NK-92 treated with Interleukin-12 subunit alpha and Interleukin-12 subunit beta, amount 100 ng/mL, for 24 hours (cell line): Measurements from ENCODE around the gene METTL16.
"Not testable (repeated sequence)": the region's sequence is repeated elsewhere in the genome, so short reads cannot be mapped to it uniquely, and the experiment has no call there.

ENCODE experiments used
- DNase-seq: peaks from one replicate; lab custom pipeline; 2025; lab: John Stamatoyannopoulos, UW

The METTL16 gene, protein sequence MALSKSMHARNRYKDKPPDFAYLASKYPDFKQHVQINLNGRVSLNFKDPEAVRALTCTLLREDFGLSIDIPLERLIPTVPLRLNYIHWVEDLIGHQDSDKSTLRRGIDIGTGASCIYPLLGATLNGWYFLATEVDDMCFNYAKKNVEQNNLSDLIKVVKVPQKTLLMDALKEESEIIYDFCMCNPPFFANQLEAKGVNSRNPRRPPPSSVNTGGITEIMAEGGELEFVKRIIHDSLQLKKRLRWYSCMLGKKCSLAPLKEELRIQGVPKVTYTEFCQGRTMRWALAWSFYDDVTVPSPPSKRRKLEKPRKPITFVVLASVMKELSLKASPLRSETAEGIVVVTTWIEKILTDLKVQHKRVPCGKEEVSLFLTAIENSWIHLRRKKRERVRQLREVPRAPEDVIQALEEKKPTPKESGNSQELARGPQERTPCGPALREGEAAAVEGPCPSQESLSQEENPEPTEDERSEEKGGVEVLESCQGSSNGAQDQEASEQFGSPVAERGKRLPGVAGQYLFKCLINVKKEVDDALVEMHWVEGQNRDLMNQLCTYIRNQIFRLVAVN

DNA sequence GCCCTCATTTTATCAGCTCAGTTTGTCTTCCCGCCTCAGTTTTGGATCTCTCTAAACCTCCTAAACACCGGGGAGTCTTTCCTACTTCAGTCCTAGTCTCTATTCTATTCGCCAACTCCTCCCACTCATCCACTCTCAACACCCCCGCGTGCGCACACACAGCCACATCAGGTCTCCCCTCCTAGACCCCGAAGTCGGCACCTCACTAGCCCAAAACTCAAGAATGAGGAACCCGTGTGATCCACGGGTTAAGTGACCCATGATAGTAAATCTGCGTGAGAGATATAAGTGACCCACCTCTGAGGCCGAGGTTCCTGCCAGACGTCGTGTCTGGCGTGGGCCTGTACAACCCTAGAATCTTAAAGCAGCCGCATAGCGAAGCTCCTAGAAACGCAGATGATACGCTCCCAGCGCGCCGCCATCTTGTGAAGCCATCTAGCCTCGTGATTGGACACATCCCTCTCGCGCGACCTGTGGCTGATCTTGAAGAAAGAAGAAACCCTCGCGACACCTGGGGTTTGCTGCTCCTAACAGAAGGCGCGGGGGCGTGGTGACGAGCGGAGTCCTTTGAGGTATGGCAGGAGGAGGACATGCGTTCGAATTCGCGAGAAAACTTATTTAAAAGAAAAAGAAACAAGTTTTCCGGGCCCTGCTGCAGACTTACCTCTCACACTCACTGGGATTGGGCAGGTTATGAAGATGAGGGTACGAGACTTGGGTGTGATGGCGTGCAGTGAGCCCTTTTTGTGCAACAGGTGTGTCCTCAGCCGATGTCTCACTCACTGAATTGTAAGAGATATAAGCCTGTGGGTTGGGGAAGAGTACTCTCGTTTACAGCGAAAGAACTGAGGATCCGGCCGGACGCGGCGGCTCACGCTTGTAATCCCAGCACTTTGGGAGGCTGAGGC, at the start of gene METTL16:
Gene METTL16, minus strand, starts transcription at position 427 of the 908 bp plus-strand sequence. CDS start 9,557 bp downstream, outside the sequence.
- peak; percentile 83 for DNase-seq

DNA sequence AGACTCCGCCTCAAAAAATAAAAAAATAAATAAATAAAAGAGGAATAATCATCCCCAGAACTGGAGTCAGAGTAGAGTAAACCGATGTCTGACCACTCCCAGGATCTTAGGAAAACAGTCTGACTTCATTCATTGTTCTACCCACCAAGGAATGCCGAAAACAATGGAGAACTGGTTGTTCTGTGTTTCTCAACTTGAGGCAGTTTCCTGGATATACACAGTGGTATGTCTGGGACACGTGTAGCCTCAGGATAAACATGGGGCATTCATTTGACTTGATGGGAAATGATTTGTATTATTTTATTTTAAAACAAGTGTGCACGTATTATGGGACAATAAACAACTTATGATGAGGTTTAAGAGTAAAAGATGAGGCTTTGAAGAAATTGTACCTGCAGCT, 49.0 kb upstream of the METTL16 start:
- no peak for DNase-seq

DNA sequence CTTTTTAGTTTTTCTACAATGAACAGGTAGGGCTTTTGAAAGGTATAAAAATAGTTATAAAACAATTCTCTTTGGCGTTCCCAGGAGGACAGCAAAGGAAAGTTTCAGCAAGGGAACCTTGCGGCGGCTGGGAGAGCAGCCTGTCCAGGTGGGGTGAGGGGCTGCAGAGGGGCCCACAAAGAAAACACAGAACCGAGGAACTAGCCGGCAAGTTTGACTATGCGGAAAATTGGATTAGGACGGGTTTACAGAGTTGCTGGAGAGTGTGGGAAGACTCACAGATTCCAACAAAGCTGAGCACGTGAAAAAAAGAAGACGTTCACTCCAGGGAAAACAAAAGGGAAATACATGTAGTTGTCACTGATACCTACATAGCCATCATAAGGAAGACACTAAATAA, 40.2 kb upstream of the METTL16 start:
- no peak for DNase-seq

DNA sequence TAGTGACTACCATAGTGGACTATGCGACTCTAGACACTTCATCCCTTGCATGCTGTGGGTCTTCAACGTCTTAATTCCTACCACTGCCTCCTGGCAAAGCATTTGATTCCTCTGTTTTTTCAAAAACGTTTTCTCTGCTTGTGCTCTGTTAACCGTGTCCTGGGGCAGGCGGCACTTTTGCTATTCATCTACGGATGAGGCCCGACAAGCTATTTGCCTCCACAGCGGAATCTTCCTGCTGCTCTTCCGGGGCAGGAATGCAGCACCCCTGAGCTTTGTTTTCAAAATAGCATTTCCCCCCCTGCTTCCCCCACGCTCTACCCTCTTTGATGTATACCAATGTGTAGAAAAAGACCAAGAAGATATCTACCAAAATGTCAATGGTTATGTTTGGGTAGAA, 39.8 kb upstream of the METTL16 start:
- DNase-seq: no peak

DNA sequence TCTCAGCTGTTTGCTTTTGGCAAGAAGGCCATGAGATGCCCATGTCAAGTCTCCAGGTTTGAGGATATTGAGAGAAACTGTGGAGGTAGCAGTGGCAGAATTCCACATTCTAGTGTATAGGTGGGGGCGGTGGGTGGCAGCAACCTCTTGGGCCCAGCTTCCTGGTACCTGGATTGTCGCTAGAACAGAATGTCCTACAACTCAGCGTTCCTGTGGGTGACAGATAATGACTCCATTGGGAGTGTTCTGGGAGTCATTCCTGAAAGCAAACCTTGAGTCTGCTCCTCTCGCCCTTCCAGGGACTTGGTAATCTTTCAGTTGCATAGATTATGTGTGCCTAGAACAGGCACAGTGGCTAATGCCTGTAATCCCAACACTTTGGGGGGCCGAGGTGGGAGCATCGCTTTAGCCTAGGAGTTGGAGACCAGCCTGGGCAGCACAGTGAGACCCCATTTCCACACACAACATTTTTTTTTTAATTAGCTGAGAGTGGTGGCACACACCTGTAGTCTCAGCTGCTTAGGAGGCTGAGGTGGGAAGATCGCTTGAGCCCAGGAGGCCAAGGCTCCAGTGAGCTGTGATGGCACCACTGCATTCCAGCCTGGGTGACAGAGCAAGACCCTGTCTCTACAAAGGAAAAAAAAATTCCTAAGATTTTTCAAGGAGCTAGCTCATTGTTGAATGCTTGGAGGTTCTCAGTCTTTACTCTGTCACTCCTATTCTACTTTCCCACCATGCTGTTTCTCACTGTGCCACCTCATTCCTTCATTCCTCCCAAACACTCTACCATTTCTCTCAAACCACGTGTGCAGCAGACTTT, 37.9 kb upstream of the METTL16 start:
- DNase-seq: no peak

DNA sequence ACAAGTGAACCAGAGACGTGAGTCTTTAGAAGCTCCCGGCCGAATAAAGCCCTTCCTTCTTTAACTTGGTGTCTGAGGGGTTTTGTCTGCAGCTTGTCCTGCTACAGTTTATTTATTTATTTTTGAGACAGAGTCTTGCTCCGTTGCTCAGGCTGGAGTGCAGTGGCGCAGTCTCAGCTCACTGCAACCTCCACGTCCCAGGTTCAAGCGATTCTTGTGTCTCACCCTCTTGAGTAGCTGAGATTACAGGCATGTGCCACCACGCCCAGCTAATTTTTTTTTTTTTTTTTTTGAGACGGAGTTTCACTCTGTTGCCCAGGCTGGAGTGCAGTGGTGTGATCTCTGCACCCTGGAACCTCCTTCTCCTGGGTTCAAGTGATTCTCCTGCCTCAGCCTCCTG, 36.3 kb upstream of the METTL16 start:
- DNase-seq: not testable (repeated sequence)

DNA sequence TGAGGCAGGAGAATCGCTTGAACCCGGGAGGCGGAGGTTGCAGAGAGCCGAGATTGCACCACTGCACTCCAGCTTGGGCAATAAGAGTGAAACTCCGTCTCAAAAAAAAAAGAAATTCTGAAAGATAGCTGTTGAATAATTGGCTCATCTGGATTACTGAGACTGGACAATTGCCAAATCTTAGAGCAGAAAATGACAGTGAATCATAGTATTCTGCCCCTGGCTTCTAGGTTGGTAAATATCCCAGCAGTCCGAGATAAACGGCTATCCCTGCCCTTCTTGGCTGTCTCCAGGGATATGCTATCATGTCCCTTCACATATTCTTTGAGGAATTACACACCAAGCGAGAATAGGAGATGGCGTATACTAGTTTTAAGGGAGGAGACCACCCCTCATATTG, 35.5 kb upstream of the METTL16 start:
- no peak for DNase-seq

DNA sequence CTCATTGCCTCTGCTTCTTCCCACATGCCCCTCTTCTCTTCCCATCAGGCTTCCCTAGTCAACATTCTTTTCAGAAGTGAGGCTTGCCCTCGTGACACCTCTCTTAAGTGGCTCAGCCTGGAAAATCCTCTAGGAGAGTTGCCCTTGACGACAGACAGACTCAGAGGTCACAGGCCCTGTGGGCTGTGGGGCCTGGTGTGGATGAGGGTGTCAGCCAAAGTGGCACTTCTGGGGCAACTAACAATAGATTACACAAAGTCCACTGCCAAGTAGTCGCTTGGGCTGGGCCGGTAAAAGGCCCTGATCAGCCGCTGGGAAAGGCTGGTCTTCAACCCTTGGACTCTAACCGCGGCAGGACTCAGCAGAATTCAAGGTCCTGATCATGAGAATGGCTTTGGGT, 33.7 kb upstream of the METTL16 start:
- DNase-seq: no peak

DNA sequence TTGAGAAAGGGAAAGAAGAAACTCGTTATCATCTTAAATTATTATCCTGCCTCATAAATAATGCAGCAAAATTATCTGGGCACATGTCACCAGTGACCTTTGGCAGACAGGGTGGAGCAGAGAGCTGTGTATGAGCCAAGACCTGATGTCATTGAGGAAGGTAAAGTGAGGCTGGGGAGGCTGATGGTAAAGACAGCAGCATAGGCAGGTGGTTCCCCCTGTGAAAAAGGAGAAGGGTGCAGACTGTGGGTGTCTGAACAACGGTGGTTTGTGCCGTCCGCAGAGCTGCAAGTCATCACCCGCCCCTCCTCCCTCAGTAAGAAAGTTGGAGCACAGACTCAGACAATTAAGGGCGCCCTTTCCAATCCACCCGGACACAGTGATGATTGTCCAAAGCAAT, 30.8 kb upstream of the METTL16 start:
- no peak for DNase-seq

DNA sequence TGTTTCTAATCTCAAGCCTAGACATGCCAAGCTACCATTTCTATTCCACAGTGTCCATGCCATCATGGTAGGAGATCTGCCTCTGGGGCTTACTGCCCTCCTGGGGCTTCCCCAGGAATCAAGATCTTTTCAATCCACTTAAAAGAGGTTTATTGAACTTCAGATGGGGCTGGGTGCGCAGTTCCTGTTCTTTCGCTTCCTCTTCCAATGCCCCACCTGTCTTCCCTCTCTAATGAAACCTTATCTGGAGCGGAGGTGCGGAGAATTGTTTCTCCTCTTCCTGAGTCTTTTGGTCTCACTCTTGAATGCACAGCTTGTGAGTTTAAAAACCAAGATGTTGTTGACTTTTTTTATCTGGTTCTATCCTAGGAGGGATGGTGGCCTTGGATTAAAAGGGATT, 30.4 kb upstream of the METTL16 start:
- no peak for DNase-seq

DNA sequence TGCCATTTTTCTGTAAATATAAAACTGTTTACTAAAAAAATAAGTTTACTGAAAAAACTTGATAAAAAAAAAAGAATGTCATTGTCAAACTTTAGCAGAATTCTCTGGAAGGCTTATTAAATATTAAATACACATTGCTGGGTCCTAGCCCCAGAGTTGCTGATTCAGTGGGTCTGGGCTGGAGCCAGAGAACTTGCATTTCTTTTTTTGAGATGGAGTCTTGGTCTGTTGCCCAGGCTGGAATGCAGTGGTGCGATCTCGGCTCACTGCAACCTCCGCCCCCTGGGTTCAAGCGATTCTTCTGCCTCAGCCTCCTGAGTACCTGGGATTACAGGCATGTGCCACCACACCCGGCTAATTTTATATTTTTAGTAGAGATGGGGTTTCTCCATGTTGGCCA, 25.9 kb upstream of the METTL16 start:
- DNase-seq: not testable (repeated sequence)

DNA sequence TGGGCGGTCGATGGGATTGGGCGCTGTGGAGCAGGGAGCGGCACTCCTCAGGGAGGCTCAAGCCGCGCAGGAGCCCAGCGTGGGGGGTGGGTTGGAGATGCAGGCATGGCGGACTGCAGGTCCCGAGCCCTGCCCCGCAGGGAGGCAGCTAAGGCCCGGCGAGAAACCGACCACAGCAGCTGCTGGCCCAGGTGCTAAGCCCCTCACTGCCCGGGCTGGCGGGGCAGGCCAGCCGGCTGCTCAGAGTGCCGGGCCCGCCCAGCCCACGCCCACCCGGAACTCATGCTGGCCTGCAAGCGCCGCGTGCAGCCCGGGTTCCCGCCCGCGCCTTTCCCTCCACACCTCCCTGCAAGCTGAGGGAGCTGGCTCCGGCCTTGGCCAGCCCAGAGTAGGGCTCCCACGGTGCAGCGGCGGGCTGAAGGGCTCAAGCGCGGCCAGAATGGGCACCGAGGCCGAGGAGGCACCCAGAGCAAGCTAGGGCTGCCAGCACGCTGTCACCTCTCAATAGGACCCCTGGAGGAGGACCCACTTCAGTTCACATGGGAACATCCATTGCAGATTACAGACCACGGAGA, 20.5 kb upstream of the METTL16 start:
- DNase-seq: no peak

DNA sequence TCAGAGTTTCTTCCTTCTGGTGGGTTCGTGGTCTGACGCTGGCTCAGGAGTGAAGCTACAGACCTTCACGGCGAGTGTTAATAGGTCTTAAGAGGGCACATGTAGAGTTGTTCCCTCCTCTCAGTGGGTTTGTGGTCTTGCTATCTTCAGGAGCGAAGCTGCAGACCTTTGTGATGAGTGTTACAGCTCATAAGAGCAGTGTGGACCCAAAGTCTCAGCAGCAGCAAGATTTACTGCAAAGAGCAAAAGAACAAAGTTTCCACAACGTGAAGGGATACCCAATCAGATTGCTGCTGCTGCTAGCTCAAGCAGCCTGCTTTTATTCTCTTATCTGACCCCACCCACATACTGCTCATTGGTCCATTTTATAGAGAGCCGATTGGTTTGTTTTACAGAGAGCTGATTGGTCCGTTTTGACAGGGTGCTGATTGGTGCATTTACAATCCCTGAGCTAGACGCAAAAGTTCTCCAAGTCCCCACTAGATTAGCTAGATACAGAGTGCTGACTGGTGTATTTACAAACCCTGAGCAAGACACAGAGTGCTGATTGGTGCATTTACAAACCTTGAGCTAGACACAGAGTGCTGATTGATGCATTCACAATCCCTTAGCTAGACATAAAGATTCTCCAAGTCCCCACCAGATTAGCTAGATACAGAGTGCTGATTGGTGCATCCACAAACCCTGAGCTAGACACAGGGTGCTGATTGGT, 19.7 kb upstream of the METTL16 start:
- not testable (repeated sequence) for DNase-seq

DNA sequence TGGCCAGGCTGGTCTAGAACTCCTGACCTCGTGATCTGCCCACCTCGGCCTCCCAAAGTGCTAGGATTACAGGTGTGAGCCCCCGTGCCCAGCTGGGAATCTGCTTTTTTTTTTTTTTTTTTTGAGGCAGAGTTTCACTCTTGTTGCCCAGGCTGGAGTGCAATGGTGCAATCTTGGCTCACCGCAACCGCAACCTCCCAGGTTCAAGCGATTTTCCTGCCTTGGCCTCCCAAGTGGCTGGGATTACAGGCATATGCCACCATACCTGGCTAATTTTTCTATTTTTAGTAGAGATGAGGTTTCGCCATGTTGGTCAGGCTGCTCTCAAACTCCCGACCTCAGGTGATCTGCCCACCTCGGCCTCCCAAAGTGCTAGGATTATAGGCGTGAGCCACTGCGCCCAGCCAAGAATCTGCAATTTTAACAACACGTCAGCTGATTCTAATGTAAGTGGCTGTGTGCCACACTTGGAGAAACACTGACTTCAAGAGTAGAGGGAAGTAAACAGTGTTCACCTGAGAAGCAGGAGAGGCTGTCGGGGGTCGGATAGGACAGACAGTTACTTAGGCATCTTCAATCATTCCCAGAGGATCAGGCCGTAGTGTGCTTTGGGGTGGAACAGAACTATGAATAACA, 10.2 kb upstream of the METTL16 start:
- DNase-seq: not testable (repeated sequence)

DNA sequence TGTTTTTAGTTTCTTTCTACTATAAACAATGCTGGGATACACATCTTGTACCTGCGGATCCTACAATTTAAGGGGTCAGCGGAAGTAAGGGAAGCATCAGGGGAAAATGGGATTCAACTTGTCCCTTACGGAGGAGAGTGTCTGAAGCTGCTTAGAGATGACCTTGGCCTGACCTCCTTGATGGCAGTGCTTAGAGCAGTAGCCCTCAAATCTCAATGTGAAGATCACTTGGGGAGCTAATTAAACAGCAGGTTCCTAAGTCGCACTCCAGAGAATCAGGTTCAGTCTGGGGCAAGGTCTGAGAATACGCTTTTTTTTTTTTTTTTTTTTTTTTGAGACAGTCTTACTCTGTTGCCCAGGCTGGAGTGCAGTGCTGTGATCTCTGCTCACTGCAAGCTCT, 9.6 kb upstream of the METTL16 start:
- no peak for DNase-seq

DNA sequence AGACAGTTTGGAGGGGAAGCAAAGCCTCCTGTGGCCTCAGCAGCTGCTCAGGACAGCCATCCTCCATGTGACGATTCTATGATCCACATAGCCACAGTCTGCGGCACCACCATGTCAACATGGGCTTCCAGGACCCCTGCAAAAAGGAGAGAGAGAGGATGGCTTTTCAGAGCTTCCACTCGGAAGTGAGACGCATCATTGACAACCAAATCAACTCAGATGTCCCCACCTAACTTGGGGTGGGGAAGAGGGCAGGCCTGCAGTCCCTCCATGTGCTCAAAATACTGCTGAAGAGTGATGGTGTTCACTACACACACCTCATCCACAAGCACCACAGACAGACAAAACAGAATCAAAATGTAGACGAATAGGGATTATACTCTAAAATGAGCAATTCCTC, 5.9 kb upstream of the METTL16 start:
- no peak for DNase-seq

DNA sequence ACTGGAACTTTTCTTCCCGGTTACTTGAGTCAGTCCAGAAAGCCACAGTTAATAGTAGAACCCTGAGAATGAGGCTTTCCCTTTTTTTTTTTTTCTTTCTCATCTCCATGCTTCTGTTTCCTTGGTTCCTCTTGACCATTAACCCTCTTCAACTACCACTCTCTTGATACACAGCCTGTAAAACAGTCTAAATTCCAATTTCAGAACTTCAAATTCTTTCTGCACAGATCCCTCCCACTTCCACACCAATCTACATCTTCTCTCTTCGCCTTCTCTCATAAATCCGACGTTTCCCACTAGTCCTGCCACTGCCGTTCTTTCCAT, 588 bp downstream of the METTL16 start:
- no peak for DNase-seq

DNA sequence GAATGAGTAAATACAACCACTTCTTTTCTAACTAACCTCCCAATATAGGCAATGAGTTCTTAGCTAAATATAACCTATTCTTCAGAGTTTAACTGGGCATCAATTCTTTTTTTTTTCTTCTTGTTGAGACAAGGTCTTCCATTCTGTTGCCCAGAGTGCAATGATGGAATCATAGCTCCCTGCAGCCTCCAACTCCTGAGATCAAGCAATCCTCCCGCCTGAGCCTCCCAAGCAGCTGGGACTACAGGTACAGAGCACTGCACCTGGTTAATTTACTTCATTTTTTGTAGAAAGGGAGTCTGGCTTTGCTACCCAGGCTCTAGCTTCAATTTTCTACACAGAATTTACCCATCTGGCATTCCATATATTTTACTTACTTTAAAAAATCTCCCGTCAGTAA, 1.1 kb downstream of the METTL16 start:
- no peak for DNase-seq

DNA sequence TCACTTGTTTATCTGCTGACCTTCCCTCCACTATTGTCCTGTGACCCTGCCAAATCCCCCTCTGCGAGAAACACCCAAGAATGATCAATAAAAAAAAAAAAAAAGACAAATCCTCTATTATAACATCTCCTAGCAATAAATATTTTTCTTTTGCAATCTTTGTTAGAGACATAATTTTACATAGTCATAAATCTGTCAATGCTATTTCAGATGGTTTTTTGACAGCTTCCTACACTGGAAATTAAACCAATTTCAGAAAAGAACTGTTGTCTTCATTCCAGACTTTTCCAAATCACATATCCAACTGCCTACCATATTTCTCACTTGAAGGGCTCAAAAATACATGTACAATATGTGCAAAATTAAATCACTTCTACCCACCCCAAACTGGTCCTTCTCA, 3.7 kb downstream of the METTL16 start:
- no peak for DNase-seq

DNA sequence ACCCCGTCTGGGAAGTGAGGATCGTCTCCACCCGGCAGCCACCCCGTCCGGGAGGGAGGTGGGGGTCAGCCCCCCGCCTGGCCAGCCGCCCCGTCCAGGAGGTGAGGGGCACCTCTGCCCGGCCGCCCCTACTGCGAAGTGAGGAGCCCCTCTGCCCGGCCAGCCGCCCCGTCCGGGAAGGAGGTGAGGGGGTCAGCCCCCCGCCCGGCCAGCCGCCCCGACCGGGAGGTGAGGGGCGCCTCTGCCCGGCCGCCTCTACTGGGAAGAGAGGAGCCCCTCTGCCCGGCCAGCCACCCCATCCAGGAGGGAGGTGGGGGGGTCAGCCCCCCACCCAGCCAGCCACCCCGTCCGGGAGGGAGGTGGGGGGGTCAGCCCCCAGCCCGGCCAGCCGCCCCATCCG, 4.7 kb downstream of the METTL16 start:
- not testable (repeated sequence) for DNase-seq

DNA sequence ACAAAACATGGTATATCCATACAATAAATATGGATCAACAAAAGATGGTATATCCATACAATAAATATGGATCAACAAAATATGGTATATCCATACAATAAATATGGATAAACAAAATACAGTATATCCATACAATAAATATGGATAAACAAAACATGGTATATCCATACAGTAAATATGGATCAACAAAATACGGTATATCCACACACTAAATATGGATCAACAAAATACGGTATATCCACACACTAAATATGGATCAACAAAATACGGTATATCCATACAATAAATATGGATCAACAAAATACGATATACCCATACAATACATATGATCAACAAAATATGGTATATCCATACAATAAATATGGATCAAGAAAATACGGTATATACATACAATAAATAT, 8.1 kb downstream of the METTL16 start:
- DNase-seq: no peak
